ENCODE measurements around the gene ZBTB49. TPM values are rescaled to one million over a fixed set of nuclear protein-coding genes. Genes with fewer than 3 reads are reported as not detected.

Gene ZBTB49
- total RNA-seq, 1 experiment from 2014 or later = 4.2 TPM

DNA sequence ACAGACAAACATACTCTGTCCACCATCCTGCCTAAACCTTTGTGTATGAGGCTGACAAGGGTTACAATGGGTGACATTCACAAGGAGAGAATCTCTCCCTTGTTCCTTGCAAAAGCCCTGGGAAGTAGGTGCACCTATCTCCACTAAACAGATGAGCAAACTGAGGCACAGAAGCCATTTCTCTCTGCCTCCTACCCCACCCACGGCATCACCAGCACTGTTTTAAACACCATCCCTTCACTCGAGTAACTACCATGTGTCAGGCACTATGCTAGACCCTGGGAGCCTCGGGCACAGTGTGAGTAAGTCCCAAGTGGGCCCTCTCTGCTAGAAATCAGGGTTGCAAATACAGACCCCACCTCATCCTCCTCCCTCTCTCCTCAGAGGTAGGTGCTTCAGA lies 996 bp upstream of the ZBTB49 start:
- Histone ChIP-seq H3K4me3 (ENCODE audit: low read depth in 2 of 2, low read length in 2 of 2) (peak overlapping the region; percentile 92 to 93), H3K36me3 (ENCODE audit: control insufficient read depth, insufficient read depth, low read length) (peaks cover 16% of the 10 kb centered on the region), H3K9me3 (ENCODE audit: control insufficient read depth, insufficient read depth, low read depth, low read length) (no peaks in the 10 kb centered on the region), H3K27ac (ENCODE audit: low read length) (peak overlapping the region; percentile 86), H3K4me1 (ENCODE audit: control insufficient read depth, insufficient read depth, low read length) (peaks cover 20% of the 10 kb centered on the region), H3K27me3 (ENCODE audit: control insufficient read depth, insufficient read depth, low read length) (no peaks in the 10 kb centered on the region)
- in situ Hi-C loops (cut with HindIII; ENCODE audit: low pct_unique_long_range_greater_than_20kb, low sequenced_read_pairs) = no loop called here
- POLR2A ChIA-PET = no interaction called here
- BruUV-seq (replicated peaks) = no TSS peak
- no peak for ATAC-seq
- TF ChIP-seq SIN3A (IDR thresholded peaks at IDR 0.05; ENCODE audit: borderline replicate concordance, insufficient read depth, low read depth, low read length) (no peak), TCF7L2 (IDR thresholded peaks at IDR 0.05; ENCODE audit: low read depth, low read length) (no peak), POLR2AphosphoS5 (IDR thresholded peaks at IDR 0.05; ENCODE audit: low read depth, low read length) (no peak)
- TF ChIP-seq, protein P1, sequence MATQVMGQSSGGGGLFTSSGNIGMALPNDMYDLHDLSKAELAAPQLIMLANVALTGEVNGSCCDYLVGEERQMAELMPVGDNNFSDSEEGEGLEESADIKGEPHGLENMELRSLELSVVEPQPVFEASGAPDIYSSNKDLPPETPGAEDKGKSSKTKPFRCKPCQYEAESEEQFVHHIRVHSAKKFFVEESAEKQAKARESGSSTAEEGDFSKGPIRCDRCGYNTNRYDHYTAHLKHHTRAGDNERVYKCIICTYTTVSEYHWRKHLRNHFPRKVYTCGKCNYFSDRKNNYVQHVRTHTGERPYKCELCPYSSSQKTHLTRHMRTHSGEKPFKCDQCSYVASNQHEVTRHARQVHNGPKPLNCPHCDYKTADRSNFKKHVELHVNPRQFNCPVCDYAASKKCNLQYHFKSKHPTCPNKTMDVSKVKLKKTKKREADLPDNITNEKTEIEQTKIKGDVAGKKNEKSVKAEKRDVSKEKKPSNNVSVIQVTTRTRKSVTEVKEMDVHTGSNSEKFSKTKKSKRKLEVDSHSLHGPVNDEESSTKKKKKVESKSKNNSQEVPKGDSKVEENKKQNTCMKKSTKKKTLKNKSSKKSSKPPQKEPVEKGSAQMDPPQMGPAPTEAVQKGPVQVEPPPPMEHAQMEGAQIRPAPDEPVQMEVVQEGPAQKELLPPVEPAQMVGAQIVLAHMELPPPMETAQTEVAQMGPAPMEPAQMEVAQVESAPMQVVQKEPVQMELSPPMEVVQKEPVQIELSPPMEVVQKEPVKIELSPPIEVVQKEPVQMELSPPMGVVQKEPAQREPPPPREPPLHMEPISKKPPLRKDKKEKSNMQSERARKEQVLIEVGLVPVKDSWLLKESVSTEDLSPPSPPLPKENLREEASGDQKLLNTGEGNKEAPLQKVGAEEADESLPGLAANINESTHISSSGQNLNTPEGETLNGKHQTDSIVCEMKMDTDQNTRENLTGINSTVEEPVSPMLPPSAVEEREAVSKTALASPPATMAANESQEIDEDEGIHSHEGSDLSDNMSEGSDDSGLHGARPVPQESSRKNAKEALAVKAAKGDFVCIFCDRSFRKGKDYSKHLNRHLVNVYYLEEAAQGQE (IDR thresholded peaks at IDR 0.05; ENCODE audit: insufficient read depth in 1 of 2, low read depth in 2 of 2, low read length in 1 of 2) = no peak
- TF ChIP-seq, protein P2, sequence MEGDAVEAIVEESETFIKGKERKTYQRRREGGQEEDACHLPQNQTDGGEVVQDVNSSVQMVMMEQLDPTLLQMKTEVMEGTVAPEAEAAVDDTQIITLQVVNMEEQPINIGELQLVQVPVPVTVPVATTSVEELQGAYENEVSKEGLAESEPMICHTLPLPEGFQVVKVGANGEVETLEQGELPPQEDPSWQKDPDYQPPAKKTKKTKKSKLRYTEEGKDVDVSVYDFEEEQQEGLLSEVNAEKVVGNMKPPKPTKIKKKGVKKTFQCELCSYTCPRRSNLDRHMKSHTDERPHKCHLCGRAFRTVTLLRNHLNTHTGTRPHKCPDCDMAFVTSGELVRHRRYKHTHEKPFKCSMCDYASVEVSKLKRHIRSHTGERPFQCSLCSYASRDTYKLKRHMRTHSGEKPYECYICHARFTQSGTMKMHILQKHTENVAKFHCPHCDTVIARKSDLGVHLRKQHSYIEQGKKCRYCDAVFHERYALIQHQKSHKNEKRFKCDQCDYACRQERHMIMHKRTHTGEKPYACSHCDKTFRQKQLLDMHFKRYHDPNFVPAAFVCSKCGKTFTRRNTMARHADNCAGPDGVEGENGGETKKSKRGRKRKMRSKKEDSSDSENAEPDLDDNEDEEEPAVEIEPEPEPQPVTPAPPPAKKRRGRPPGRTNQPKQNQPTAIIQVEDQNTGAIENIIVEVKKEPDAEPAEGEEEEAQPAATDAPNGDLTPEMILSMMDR (IDR thresholded peaks at IDR 0.05) = no peak
- CTCF ChIA-PET = no interaction called here
- no peak for DNase-seq (ENCODE audit: low read depth, low spot score)
- intact Hi-C loops (cut with micrococcal nuclease; ENCODE audit: unreplicated experiment) = no loop called here

DNA sequence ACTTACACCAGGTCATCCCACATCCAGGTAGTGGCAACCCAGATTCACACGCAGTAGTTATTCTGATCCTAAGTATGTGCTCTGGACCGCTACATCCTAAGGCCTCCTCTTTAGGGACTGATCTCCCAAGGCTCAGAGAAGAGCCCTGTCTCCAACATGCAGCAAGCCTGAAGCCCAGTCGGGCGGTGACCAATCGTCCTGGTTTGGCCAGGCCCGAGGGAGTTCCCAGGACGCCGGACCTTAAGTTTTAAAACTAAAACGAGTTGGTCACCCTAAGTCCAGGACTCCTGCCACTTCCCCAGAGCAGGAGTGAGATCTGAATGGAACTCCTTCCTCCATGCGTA lies 482 bp upstream of the ZBTB49 start:
- no peaks in the 10 kb centered on the region for H3K27me3 ChIP-seq (ENCODE audit: control insufficient read depth, insufficient read depth, low read length)
- in situ Hi-C loops (cut with HindIII; ENCODE audit: low pct_unique_long_range_greater_than_20kb, low sequenced_read_pairs) = no loop called here
- ATAC-seq (peak; percentile 46), DNase-seq (ENCODE audit: low read depth, low spot score) (no peak)
- H3K4me1 ChIP-seq (ENCODE audit: control insufficient read depth, insufficient read depth, low read length) = peaks cover 20% of the 10 kb centered on the region
- intact Hi-C loops (cut with micrococcal nuclease; ENCODE audit: unreplicated experiment) = no loop called here
- peak overlapping the region; percentile 92 to 93 for H3K4me3 ChIP-seq (ENCODE audit: low read depth in 2 of 2, low read length in 2 of 2)
- H3K27ac ChIP-seq (ENCODE audit: low read length) = peak overlapping the region; percentile 86
- TF ChIP-seq, protein P1 (IDR thresholded peaks at IDR 0.05; ENCODE audit: insufficient read depth in 1 of 2, low read depth in 2 of 2, low read length in 1 of 2) = no peak
- TF ChIP-seq TCF7L2 (IDR thresholded peaks at IDR 0.05; ENCODE audit: low read depth, low read length) (no peak), POLR2AphosphoS5 (IDR thresholded peaks at IDR 0.05; ENCODE audit: low read depth, low read length) (no peak), SIN3A (IDR thresholded peaks at IDR 0.05; ENCODE audit: borderline replicate concordance, insufficient read depth, low read depth, low read length) (no peak)
- TF ChIP-seq, protein P2 (IDR thresholded peaks at IDR 0.05) = no peak
- peaks cover 14% of the 10 kb centered on the region for H3K36me3 ChIP-seq (ENCODE audit: control insufficient read depth, insufficient read depth, low read length)
- no peaks in the 10 kb centered on the region for H3K9me3 ChIP-seq (ENCODE audit: control insufficient read depth, insufficient read depth, low read depth, low read length)
- ChIA-PET POLR2A (no interaction called here), CTCF (no interaction called here)
- BruUV-seq (replicated peaks) = TSS peak; percentile 70
